GM10266 (cell line): ENCODE results near the gene GAS2L1.

ENCODE experiments used
- DNase-seq: peaks from one replicate; pipeline ENCODE4 v3.0.0; 2012; ENCODE audit errors: extremely low spot score
- TF ChIP-seq, protein P1 (sequence below): IDR thresholded peaks from 2 replicates; pipeline ENCODE4 v1.5.1; 2012; ENCODE audit warnings: mild to moderate bottlenecking, low read depth; ENCODE audit not compliant: control insufficient read depth, insufficient read depth; ENCODE audit errors: missing control alignments

The GAS2L1 gene

GRCh38 chr22:29275819-29276565, 30.5 kb upstream of the GAS2L1 start:
- TF ChIP-seq, protein P1, sequence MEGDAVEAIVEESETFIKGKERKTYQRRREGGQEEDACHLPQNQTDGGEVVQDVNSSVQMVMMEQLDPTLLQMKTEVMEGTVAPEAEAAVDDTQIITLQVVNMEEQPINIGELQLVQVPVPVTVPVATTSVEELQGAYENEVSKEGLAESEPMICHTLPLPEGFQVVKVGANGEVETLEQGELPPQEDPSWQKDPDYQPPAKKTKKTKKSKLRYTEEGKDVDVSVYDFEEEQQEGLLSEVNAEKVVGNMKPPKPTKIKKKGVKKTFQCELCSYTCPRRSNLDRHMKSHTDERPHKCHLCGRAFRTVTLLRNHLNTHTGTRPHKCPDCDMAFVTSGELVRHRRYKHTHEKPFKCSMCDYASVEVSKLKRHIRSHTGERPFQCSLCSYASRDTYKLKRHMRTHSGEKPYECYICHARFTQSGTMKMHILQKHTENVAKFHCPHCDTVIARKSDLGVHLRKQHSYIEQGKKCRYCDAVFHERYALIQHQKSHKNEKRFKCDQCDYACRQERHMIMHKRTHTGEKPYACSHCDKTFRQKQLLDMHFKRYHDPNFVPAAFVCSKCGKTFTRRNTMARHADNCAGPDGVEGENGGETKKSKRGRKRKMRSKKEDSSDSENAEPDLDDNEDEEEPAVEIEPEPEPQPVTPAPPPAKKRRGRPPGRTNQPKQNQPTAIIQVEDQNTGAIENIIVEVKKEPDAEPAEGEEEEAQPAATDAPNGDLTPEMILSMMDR, result no peak
- DNase-seq, result no peak

GRCh38 chr22:29277927-29278326, 28.5 kb upstream of the GAS2L1 start:
- DNase-seq, result no peak
- TF ChIP-seq, protein P1, result no peak

DNA sequence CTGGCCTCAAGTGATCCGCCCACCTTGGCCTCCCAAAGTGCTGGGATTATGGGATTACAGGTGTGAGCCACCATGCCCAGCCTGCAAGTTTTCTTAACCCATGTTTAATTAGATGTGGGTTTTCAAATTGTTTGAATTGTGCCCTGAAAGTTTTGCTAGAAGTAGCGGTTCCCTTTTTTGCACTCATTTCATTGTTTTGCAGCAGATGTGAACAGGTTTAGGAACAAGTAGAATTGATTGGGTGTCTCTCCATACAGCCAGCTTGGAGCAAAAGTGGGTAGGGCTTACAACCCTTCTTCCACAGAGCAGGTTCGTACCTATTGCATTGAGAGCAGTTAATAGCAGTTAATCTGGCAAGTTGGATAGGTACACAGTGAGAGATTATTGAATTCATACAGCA, 22.3 kb upstream of the GAS2L1 start:
- TF ChIP-seq, protein P1, result no peak
- no peak for DNase-seq

- DNase-seq, result no peak
- TF ChIP-seq, protein P1, result no peak
These were observed 17.6 kb upstream of the GAS2L1 start for GRCh38 chr22:29288837-29289236.

GRCh38 chr22:29290061-29290460, 16.4 kb upstream of the GAS2L1 start:
- no peak for DNase-seq
- TF ChIP-seq, protein P1, result no peak

DNA sequence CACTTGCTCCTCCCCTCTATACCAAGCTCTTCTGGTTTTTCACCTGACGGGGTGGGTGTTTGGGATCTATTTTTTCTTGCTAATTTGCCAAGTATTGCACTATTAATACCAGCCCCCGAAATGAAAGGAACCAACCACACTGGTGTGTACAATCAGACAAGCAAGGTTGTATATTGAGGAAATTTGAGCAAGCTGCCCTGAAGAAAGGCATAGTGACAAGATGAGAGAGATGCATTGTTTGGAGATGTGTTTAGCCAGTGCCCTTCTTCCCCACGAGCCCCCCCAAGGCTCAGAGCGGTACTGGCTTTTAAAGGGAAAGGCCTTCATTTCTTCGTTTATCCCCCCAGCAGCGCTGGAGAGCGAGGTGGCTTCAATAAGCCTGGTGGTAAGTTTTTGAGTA, 15.2 kb upstream of the GAS2L1 start:
- TF ChIP-seq, protein P1, result no peak
- no peak for DNase-seq

GRCh38 chr22:29292379-29292778, 14.1 kb upstream of the GAS2L1 start:
- TF ChIP-seq, protein P1, result no peak
- DNase-seq, result no peak
